Adipose tissue (tissue), 3 donors: Measurements from ENCODE around the gene HSPH1. TPM values are rescaled to one million over a fixed set of nuclear protein-coding genes. Genes with fewer than 3 reads are reported as not detected.

Experiments used
- polyA plus RNA-seq, 3 donors: library from polyadenylated mRNA; stranded (reverse); fragments of 200-250 nt; gene quantifications; one replicate each; pipeline ENCODE4 v1.2.3, GENCODE V29; 2013
- donor health status: healthy with polysubstance abuse.
- donor health status: Bipolar disorder and iron deficiency.
- donor health status: healthy.

Gene HSPH1
- polyA plus RNA-seq, 3 donors: 8.8 to 48.6 (median 32.7) TPM

Other genes starting within 250 kb of the HSPH1 start
- gene TEX26, start 229.2 kb downstream of the HSPH1 start, polyA plus RNA-seq: under 1 TPM in 1 of 3 donors, not detected in 2; 0.09 TPM
- 1 to 10 TPM; 1.5 to 1.9 (median 1.6) TPM for gene B3GLCT, start 38.1 kb upstream of the HSPH1 start, polyA plus RNA-seq